GM12874 (cell line): ENCODE measurements around the gene PRDM8.

Experiments used
- CTCF ChIP-seq: IDR thresholded peaks from 2 replicates; pipeline ENCODE4 v1.5.1; 2011; ENCODE audit warnings: low read depth, mild to moderate bottlenecking, control low read depth, low read length, moderate library complexity; ENCODE audit not compliant: insufficient read depth

The PRDM8 gene

GRCh38 chr4:80204433-80205011 is 7.2 kb downstream of the PRDM8 start:
- TF ChIP-seq CTCF, result no peak

GRCh38 chr4:80206111-80206510 is 8.8 kb downstream of the PRDM8 start:
- TF ChIP-seq CTCF, result no peak

GRCh38 chr4:80206521-80207171 is 9.3 kb downstream of the PRDM8 start:
- no peak for TF ChIP-seq CTCF

- TF ChIP-seq CTCF, result no peak
These were observed 9.9 kb downstream of the PRDM8 start for GRCh38 chr4:80207172-80207583.

GRCh38 chr4:80207664-80208063 is 10.4 kb downstream of the PRDM8 start:
- TF ChIP-seq CTCF, result no peak

- TF ChIP-seq CTCF, result no peak
These were observed 11.5 kb downstream of the PRDM8 start for GRCh38 chr4:80208610-80209339.

GRCh38 chr4:80209340-80209701 is 12.0 kb downstream of the PRDM8 start:
- TF ChIP-seq CTCF, result no peak
